T-helper 22 cell (primary cell): ENCODE measurements around the gene PTPRM.

Source experiments
- DNase-seq: peaks from one replicate; pipeline ENCODE4 v3.0.0-alpha.2; 2020; ENCODE audit warnings: low read depth

PTPRM gene

GRCh38 chr18:7856733-7857132 is 289.6 kb downstream of the PTPRM start:
- no peak for DNase-seq

GRCh38 chr18:7857562-7857961 is 290.4 kb downstream of the PTPRM start:
- DNase-seq, result no peak

GRCh38 chr18:7859122-7859521 is 292.0 kb downstream of the PTPRM start:
- no peak for DNase-seq

GRCh38 chr18:7870266-7870665 is 303.1 kb downstream of the PTPRM start:
- DNase-seq, result no peak

GRCh38 chr18:7870855-7871254 is 303.7 kb downstream of the PTPRM start:
- DNase-seq, result no peak

GRCh38 chr18:7871560-7872456 is 304.7 kb downstream of the PTPRM start:
- DNase-seq, result no peak

- no peak for DNase-seq
These were observed 305.5 kb downstream of the PTPRM start for GRCh38 chr18:7872569-7872968.

- DNase-seq, result no peak
These were observed 306.2 kb downstream of the PTPRM start for GRCh38 chr18:7873316-7873715.

GRCh38 chr18:7876354-7877104 is 309.4 kb downstream of the PTPRM start:
- no peak for DNase-seq

GRCh38 chr18:7877609-7878008 is 310.5 kb downstream of the PTPRM start:
- no peak for DNase-seq

GRCh38 chr18:7878265-7879211 is 311.4 kb downstream of the PTPRM start:
- no peak for DNase-seq

- DNase-seq, result no peak
These were observed 312.6 kb downstream of the PTPRM start for GRCh38 chr18:7879717-7880116.

- no peak for DNase-seq
These were observed 318.7 kb downstream of the PTPRM start for GRCh38 chr18:7885865-7886264.

GRCh38 chr18:7886436-7886835 is 319.3 kb downstream of the PTPRM start:
- DNase-seq, result no peak

GRCh38 chr18:7889515-7889914 is 322.4 kb downstream of the PTPRM start:
- no peak for DNase-seq

- DNase-seq, result no peak
These were observed 323.0 kb downstream of the PTPRM start for GRCh38 chr18:7890075-7890474.

GRCh38 chr18:7892556-7892955 is 325.4 kb downstream of the PTPRM start:
- DNase-seq, result no peak

- DNase-seq, result no peak
These were observed 327.5 kb downstream of the PTPRM start for GRCh38 chr18:7894592-7894991.

- DNase-seq, result no peak
These were observed 328.2 kb downstream of the PTPRM start for GRCh38 chr18:7895346-7895745.

- DNase-seq, result no peak
These were observed 329.0 kb downstream of the PTPRM start for GRCh38 chr18:7896161-7896560.

- no peak for DNase-seq
These were observed 329.8 kb downstream of the PTPRM start for GRCh38 chr18:7896805-7897518.
